GM23248 (cell line): ENCODE measurements around the gene RAC2. TPM values are rescaled to one million over a fixed set of nuclear protein-coding genes. Genes with fewer than 3 reads are reported as not detected.

Experiments
- DNase-seq: peaks from one replicate; pipeline ENCODE4 v3.0.0-alpha.2; 2015
- H2AFZ ChIP-seq: fragments of 200-600 bp; sonication (generic); 2 replicates; pipeline ENCODE4 v1.6.1; 2016; ENCODE audit warnings: antibody characterized with exemption
- H3F3A ChIP-seq: fragments of 200-600 bp; sonication (generic); 2 replicates; pipeline ENCODE4 v1.6.1; 2016; ENCODE audit warnings: mild to moderate bottlenecking, antibody characterized with exemption, mixed run types; ENCODE audit not compliant: insufficient read depth
- H3K27ac ChIP-seq: fragments of 200-600 bp; sonication (generic); 2 replicates; pipeline ENCODE4 v1.5.1; 2016; ENCODE audit warnings: mild to moderate bottlenecking
- H3K27me3 ChIP-seq: fragments of 200-600 bp; sonication (generic); replicated peaks from 2 replicates; pipeline ENCODE4 v1.6.1; 2016; ENCODE audit warnings: mild to moderate bottlenecking; ENCODE audit not compliant: insufficient read depth
- H3K36me3 ChIP-seq: fragments of 200-600 bp; sonication (generic); 2 replicates; pipeline ENCODE4 v1.6.1; 2016; ENCODE audit warnings: low read depth, mild to moderate bottlenecking
- H3K4me1 ChIP-seq: fragments of 200-600 bp; sonication (generic); 2 replicates; pipeline ENCODE4 v1.6.1; 2016; ENCODE audit warnings: mild to moderate bottlenecking; ENCODE audit not compliant: insufficient read depth
- H3K4me2 ChIP-seq: fragments of 200-600 bp; sonication (generic); one replicate; pipeline ENCODE4 v1.6.1; 2016; ENCODE audit warnings: mild to moderate bottlenecking; ENCODE audit not compliant: unreplicated experiment
- H3K4me3 ChIP-seq: fragments of 200-600 bp; sonication (generic); 2 replicates; pipeline ENCODE4 v1.5.1; 2016; ENCODE audit warnings: mild to moderate bottlenecking
- H3K79me2 ChIP-seq: fragments of 200-600 bp; sonication (generic); 2 replicates; pipeline ENCODE4 v1.6.1; 2016; ENCODE audit warnings: mild to moderate bottlenecking; ENCODE audit not compliant: insufficient read depth
- H3K9ac ChIP-seq: fragments of 200-600 bp; sonication (generic); 2 replicates; pipeline ENCODE4 v1.6.1; 2016; ENCODE audit warnings: mild to moderate bottlenecking
- H3K9me2 ChIP-seq: fragments of 200-600 bp; sonication (generic); 2 replicates; pipeline ENCODE4 v1.6.1; 2016; ENCODE audit warnings: mixed run types, mild to moderate bottlenecking, moderate library complexity; ENCODE audit not compliant: insufficient read depth
- H3K9me3 ChIP-seq: fragments of 200-600 bp; sonication (generic); one replicate; pipeline ENCODE4 v1.6.1; 2017; ENCODE audit warnings: low read depth
- H4K20me1 ChIP-seq: fragments of 200-600 bp; sonication (generic); 2 replicates; pipeline ENCODE4 v1.6.0; 2016; ENCODE audit not compliant: insufficient read depth
- EZH2 ChIP-seq: fragments of 200-600 bp; sonication (generic); IDR thresholded peaks from 2 replicates; pipeline ENCODE4 v1.6.1; 2018; ENCODE audit warnings: antibody characterized with exemption, mild to moderate bottlenecking; ENCODE audit not compliant: insufficient read depth, poor library complexity, severe bottlenecking
- EZH2phosphoT487 ChIP-seq: fragments of 200-600 bp; sonication (generic); IDR thresholded peaks from 2 replicates; pipeline ENCODE4 v1.6.1; 2018; ENCODE audit warnings: antibody characterized with exemption, moderate library complexity, mild to moderate bottlenecking, low read depth; ENCODE audit not compliant: insufficient read depth
- WGBS, 2 experiments: methylation state at CpG; one replicate each; pipeline ENCODE4 v1.1.6; 2015 to 2017; ENCODE audit warnings: low lambda C conversion rate in 2 of 2, low coverage in 1 of 2; ENCODE audit errors: missing lambda C conversion rate in 2 of 2; 5-methylcytosine and 5-hydroxymethylcytosine counted together
- in situ Hi-C: fragments of 300-500 bp; cut with MboI; formaldehyde crosslinking; loops from 2 replicates; pipeline ENCODE4 v1.15.0; 2020
- polyA plus RNA-seq: library from polyadenylated mRNA; unstranded; fragments of >200 nt; fragmentation: Nextera tagmentation; extraction: Ambion mirVana; gene quantifications from 2 replicates; pipeline ENCODE4 v1.2.1, GENCODE V29; 2016
- total RNA-seq: library from RNA; depleted of rRNA; stranded (reverse); fragments of >200 nt; shearing (Covaris generic); gene quantifications from 2 replicates; pipeline ENCODE4 v1.2.3, GENCODE V29; 2014

The RAC2 gene
- total and polyA plus RNA-seq, 2 experiments from 2014 or later: 34.9 to 35.1 TPM

- no peak overlapping the region for H2AFZ ChIP-seq
- no peak overlapping the region for H3K27ac ChIP-seq
- H3K4me3 ChIP-seq: no peak overlapping the region
- H3K9me2 ChIP-seq: no peaks in the 10 kb centered on the region
- no peaks in the 10 kb centered on the region for H3K36me3 ChIP-seq
- no peaks in the 10 kb centered on the region for H4K20me1 ChIP-seq
- H3F3A ChIP-seq: no peaks in the 10 kb centered on the region
- 28 to 36% methylated on average over 5 of the region's 5 CpGs for whole genome bisulfite sequencing, 2 experiments
- in situ Hi-C loops: no loop called here
- DNase-seq: no peak
- no peak for TF ChIP-seq EZH2
- TF ChIP-seq EZH2phosphoT487: no peak
- no peak overlapping the region for H3K9ac ChIP-seq
- no peaks in the 10 kb centered on the region for H3K79me2 ChIP-seq
- H3K9me3 ChIP-seq: no peaks in the 10 kb centered on the region
- no peak overlapping the region for H3K4me2 ChIP-seq
- H3K4me1 ChIP-seq: 0 out of 2 replicates have a peak, but pooled peaks cover 3% of the 10 kb centered on the region
- no peaks in the 10 kb centered on the region for H3K27me3 ChIP-seq
These were observed 18.3 kb upstream of the RAC2 start for GRCh38 chr22:37262346-37262745.

- Histone ChIP-seq H2AFZ (no peak overlapping the region), H3K27ac (no peak overlapping the region), H3K36me3 (no peaks in the 10 kb centered on the region), H4K20me1 (no peaks in the 10 kb centered on the region), H3F3A (no peaks in the 10 kb centered on the region), H3K4me1 (0 out of 2 replicates have a peak, but pooled peaks cover 3% of the 10 kb centered on the region), H3K4me2 (no peak overlapping the region), H3K4me3 (no peak overlapping the region), H3K9me3 (no peaks in the 10 kb centered on the region), H3K27me3 (no peaks in the 10 kb centered on the region), H3K79me2 (no peaks in the 10 kb centered on the region), H3K9ac (no peak overlapping the region), H3K9me2 (no peaks in the 10 kb centered on the region)
- in situ Hi-C loops: no loop called here
- TF ChIP-seq EZH2phosphoT487 (no peak), EZH2 (no peak)
- peak; percentile 78 for DNase-seq
- WGBS, 2 experiments: 22 to 24% methylated on average over 14 of the region's 14 CpGs
These were observed 16.9 kb upstream of the RAC2 start for GRCh38 chr22:37260901-37261336.

- Histone ChIP-seq H2AFZ (no peak overlapping the region), H3F3A (no peaks in the 10 kb centered on the region), H3K4me3 (no peak overlapping the region), H3K27me3 (no peaks in the 10 kb centered on the region; the same call in 1 of the 2 replicates), H3K36me3 (no peaks in the 10 kb centered on the region), H3K4me1 (0 out of 2 replicates have a peak, but pooled peaks cover 3% of the 10 kb centered on the region), H3K27ac (no peak overlapping the region), H3K79me2 (no peaks in the 10 kb centered on the region), H3K9ac (no peak overlapping the region), H3K4me2 (no peak overlapping the region), H3K9me2 (no peaks in the 10 kb centered on the region), H4K20me1 (no peaks in the 10 kb centered on the region), H3K9me3 (no peaks in the 10 kb centered on the region)
- WGBS, 2 experiments: 53 to 55% methylated on average over 15 of the region's 15 CpGs
- TF ChIP-seq EZH2phosphoT487: no peak
- no peak for TF ChIP-seq EZH2
- DNase-seq: no peak
- in situ Hi-C loops: no loop called here
These were observed 16.2 kb upstream of the RAC2 start for GRCh38 chr22:37260155-37260795.

- 6% methylated on average over 19 to 23 of the region's 23 CpGs for WGBS, 2 experiments
- Histone ChIP-seq H3K36me3 (no peaks in the 10 kb centered on the region), H4K20me1 (no peaks in the 10 kb centered on the region), H3K27me3 (no peaks in the 10 kb centered on the region; the same call in 1 of the 2 replicates), H3K4me2 (peak overlapping the region; percentile 75), H3K9me3 (no peaks in the 10 kb centered on the region), H3K4me1 (peaks cover 6% of the 10 kb centered on the region), H3K79me2 (no peaks in the 10 kb centered on the region), H3K4me3 (peak overlapping the region; percentile 40; the same call in 1 of the 2 replicates), H3K27ac (no peak overlapping the region), H3F3A (no peaks in the 10 kb centered on the region), H3K9ac (0 out of 2 replicates have a peak overlapping the region, but pooled peaks have one; percentile 32), H3K9me2 (no peaks in the 10 kb centered on the region), H2AFZ (peak overlapping the region; percentile 62)
- TF ChIP-seq EZH2 (no peak), EZH2phosphoT487 (no peak)
- in situ Hi-C loops: no loop called here
- DNase-seq: peak; percentile 77
These were observed 15.5 kb upstream of the RAC2 start for GRCh38 chr22:37259540-37260029.
